ENCODE measurements around the gene RNF169.
"Not testable (repeated sequence)": the region's sequence is repeated elsewhere in the genome, so short reads cannot be mapped to it uniquely, and the experiment has no call there.

The RNF169 gene

DNA sequence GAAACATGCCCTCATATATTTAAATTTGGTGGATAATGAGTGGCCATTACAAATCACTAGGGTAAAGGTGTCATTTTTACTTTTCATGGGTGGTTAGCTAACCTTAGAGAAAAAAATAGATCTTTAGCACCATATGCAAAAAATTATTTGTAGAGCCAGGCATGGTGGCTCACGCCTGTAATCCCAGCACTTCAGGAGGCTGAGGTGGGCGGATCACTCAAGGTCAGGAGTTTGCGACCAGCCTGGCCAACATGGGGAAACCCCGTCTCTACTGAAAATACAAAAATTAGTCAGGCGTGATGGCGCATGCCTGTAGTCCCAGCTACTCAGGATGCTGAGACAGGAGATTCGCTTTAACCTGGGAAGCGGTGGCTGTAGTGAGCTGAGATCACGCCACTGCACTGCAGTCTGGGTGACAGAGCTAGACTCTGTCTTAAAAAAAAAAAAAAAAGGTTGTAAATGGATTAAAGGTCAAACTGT lies 19.6 kb downstream of the RNF169 start:
- DNase-seq (ENCODE audit: low read depth in 2 of 2), result not testable (repeated sequence)

DNA sequence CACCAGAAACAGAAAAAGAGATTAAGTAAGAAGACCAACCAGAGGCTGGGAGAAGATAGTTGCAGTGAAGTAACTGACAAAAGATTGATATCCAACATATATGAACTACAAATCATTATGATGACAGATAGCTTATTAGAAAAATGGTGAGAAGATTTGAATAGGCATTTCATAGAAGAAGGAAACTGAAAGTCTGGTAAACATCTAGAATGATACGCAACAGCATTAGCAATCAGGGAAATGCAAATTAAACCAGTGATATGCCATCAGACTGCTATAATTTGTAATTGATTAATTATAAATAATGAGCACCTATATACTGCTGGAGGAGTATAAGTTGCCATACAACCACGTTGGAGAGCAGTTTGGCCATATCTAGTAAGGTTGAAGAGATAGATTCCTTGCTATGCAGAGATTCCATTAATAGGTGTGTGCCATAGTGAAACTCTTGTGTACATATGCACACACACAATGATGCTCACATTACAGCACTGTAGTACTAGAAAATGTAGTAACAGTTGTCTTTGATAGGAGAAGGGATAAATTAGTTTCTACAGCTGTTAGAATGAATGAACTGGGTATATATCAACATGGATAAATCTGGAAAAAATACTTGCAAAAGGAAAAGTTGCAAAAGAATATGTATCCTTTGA lies 20.5 kb downstream of the RNF169 start:
- no peak for DNase-seq (ENCODE audit: low read depth in 2 of 2)

DNA sequence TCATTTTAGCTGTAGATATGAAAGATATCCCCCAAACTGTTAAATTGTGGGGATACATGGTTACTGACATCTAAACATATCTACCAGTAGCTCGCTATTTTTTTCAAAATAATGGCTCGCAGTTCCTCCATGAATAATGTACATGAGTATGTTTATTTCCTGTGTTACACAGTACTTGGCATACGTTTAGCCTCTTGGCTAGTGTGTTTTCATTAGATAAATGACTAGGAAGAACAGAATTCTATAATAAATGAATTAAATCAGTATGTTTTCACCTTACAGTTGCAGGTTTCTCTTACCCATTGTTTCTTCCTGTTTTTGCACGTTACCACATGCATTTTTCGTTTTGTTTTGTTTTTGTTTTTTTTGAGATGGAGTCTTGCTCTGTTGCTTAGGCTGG lies 21.8 kb downstream of the RNF169 start:
- DNase-seq (ENCODE audit: low read depth in 2 of 2), result no peak

DNA sequence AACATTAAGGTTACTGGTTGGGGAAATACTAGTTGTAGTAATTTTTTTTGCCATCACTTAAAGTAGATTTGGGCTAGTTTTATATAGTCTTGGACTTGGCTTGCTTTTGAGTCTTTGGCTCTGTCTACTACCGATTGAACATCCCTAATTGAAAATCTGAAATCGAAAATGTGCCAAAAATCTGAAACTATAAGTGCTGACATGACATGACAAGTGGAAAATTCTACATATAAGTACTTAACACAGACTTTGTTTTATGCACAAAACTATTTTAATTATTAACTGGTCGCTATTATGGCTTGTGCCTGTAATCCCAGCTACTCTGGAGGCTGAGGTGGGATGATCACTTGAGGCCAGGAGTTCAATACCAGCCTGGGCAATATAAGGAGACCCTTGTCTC lies 22.5 kb downstream of the RNF169 start:
- no peak for DNase-seq (ENCODE audit: low read depth in 2 of 2)

DNA sequence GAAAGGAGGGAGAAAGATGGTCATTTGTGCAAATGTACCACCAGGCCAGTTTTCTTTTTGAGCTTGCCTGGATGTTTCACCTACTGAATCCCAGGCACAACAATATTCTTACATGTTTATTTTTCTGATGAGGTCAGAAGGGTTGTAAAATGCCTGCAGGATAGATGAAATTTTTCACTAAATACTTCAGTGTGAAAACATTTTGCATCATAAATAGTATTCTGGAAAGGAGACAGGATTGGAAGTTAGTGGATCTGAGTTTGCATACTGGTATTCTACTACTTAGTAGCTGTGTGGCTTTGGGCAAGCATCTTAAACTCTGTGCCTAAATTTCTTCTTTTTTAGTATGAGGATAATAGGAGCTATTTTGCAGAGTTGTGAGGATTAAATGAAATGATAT lies 24.8 kb downstream of the RNF169 start:
- DNase-seq (ENCODE audit: low read depth in 2 of 2), result no peak

DNA sequence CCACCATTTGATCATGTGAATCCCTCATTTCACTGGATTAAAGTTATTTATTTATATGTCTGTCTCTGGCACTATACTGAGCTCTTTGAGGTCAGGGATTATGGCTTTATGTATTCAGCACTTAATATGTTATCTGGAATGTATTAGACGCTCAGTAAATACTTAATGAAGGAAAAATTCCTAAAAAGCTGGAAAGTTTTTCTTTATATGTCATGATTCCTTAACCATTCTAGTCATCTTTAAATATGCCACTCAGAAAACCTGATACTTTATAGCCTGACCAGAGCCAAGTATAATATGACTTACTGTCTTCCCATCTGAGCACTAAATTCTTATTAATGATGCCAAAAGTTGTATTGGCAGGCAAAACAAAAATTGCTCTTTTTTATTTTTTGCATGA lies 27.1 kb downstream of the RNF169 start:
- no peak for DNase-seq (ENCODE audit: low read depth in 2 of 2)

DNA sequence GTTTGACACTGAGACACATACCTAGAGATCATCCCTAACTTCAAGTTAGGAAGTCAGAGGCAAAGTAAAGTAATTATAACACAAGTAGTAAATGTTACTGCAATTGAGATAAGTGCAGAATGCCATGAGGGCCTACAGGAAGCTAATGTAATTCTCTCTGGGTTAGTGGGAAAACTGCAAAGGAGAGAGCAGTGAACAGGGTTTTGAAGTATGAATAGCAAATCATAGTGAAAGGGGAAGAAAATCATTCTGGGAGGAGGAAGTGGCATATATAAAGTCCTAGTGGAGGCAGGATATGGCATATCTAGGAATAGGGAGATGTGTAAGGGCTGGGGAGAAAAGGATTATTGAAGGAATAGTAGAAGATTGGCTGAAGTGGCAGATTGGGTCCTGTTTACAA lies 27.9 kb downstream of the RNF169 start:
- no peak for DNase-seq (ENCODE audit: low read depth in 2 of 2)

DNA sequence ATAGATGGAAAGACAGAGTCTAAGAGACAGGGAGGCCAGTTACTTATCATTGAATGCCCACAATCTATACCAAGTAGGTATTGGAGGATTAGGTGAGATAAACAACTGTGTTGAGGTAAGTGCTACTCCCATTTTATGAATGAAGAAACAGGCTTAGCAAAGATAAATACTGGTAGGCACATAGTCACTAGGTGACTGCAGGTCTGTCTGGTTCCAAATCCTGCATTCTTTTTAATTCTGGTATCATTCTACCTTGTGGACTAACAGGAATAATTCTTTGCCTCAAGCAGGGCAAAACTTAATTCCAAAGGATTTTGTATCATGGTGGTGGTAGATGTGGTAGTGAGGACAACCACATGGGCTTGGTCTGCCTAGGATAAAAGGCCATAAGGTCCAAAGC lies 28.4 kb downstream of the RNF169 start:
- no peak for DNase-seq (ENCODE audit: low read depth in 2 of 2)

DNA sequence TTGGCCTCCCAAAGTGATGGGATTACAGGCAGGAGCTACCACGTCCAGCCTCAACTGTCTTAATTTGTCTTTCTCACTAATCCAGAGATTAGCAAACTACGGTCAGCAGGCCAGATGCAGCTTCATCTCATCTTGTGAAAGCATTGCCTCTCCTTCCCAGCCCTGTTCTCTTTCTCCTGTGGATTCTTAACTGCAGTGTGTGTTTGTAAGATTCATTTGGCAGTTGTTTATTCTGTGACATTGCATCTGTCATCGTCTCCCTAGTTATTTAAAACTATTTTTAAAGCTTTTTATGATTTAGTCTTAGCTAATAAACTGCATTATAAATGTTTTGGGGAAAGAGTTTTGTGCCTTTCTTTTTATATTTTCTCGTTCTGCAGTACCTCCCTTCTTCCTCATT lies 29.2 kb downstream of the RNF169 start:
- no peak for DNase-seq (ENCODE audit: low read depth in 2 of 2)

DNA sequence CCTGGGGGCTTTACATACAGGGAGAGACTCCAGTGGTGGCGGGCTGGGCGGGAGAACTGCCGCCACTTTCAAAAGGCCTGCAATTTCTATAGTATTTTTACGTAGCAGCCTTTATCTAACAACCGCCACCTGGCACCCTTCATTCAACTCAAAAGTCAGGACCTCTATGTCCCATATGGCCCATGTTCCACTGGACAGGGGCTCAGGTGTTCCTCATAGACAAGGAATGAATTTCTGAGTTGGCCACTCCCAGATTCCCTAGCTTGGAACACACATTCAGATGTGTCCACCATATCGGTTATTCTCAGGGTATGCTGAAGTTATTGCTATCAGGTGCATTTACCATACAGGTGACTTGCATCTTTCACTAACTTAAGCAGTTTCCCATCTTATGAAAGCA lies 29.9 kb downstream of the RNF169 start:
- no peak for DNase-seq (ENCODE audit: low read depth in 2 of 2)

DNA sequence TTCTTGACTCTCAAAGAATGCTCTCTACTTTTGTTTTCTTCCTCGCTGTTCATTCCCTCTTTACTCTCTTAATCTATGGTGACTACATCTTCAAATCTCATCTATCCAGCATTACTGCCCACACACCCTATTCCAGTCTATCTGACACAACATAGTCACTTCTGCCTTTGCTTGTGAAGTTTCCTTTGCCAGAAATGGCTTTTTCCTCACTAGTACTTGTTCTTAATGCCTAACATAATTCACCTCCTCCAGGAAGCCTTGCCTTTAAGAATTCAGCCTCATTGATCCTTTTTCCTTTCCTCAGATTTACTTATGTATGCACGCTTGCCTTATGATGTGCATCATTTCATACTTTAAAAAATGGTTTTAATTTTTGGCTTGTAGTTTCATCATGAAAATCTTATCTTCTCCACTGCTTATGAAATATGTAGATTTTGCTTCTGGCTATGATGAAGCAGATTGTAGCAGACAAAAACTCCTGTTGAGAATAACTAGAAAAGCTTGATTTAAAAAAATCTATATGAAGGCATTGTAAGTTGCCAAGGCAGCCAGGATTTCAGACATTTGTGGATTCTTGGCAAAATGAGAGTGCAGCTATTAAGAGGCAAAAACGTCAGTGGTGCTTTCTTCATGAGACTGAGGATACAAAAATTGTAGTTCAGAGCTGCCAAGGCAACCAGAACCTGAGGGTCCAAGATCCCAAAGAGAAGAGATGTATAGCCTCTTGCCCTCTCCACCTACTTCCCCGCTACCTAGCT lies 31.8 kb downstream of the RNF169 start:
- DNase-seq (ENCODE audit: low read depth in 2 of 2), result no peak

DNA sequence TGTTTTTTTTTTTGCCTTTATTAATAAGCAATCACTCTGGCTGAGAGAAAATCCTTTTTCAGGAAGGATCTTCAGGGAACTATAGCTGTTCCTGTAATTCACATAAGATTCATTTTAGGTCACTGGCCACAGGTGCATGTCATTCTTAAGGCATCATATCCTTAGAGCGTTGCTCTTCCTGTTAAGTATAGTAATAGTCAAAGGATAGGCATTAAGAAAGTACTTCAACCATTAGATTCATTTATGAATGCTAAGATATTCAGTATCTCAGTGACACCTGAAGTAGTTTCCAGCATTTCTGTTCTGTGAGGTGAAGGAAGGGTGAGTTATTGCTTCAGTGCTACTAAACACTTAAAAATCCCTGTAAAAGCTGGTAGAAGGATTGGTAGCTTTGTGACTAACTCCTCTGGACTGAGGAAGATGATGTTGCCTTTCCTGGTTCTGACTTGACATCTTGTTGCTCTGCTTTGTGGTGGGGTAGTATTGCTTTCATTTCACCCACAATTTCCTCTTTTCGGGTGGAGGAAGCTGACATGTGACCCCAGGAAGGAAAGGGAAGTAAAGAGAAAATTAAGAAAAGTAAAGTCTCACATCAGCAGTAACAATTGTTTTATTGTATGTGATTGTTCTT lies 34.7 kb downstream of the RNF169 start:
- no peak for DNase-seq (ENCODE audit: low read depth in 2 of 2)

DNA sequence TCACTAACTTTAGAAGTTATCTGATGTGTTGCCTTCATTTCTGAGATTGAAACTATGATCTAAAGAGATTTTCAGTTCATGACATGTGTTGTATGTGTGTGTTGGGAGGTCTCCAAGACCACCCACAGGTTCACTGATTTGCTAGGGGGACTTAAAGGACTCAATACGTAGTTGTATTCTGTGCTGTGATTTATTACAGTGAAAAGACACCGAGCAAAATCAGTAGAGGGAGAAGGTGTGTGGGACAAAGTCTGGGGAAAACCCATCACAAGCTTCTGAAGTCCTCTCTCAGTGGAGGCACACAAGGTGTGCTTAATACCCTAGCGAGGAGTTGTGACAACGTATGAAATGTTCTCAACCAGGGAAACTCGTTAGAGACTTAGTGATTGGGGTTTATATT lies 35.6 kb downstream of the RNF169 start:
- DNase-seq (ENCODE audit: low read depth in 2 of 2), result no peak

DNA sequence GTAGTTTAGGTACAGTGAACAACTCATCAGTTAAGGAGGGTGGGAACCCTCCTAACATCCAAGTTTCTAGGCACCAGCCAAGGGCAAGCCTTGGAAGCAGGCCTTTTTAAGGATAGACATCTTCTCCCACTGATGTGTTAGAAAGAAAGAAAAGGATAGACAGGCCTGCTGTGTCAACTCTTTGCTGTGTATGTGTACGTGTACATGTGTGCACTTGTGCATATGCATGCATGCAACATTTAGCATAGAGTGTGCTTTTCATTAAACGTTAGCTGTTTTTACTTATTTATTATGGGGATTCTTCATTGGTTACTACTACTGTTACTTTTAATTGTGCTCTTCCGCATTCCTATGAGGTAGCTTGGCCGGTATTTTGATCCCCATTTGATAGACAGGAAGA lies 36.1 kb downstream of the RNF169 start:
- no peak for DNase-seq (ENCODE audit: low read depth in 2 of 2)

DNA sequence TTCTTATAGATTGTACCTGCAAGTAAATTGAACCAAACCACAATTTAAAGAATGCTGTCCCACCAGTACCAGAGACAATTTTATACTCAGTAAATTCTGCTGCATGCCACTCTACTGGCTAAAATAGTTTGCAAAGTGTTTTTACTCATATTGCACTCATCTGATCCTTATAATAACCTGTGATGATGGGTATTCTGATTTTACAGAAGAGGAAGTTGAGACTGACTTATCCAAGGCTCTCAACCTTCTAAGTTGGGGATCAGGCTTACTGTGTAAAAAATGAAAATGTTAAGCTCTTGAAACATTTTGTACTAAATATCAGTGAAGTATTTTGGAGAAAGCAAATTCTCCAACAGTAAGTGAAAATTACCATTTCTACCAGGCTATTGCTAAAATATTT lies 37.9 kb downstream of the RNF169 start:
- DNase-seq (ENCODE audit: low read depth in 2 of 2), result no peak

DNA sequence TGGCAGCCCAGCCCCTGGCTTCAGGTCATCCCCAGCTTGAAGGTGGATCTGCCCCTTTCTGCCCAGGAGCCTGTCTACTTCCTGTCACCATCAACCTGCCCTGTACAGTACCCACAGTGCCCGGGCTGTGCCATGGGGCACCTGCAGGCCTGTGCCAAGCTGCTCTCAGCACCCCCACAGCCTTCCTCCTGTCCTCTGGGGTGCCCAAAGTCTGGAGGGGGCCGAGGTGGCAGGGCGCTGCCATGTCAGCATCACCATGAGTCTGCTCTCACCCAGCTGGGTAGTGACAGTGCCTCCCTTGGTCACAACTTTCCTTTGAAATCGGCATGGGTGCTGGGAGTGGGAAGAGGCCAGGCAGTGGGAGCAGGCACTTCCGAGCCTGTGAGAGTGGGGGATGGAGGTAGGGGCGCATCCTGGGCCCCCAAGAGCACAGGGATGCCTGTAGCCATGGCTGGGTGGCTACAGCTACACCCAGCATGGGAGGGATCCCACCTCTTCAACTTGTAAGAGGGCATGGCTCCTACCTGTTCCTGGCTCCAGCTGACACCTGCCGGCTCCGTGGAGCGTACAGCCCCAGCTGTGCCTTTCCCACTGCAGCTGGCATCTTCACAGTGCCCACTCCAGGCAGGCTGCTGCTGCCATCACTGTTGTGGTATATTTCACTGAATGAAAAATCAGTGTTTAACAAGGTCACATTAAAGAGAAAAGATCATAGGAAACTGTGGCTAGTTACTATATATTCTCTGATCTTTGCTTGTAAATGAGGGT lies 42.9 kb downstream of the RNF169 start:
- no peak for DNase-seq (ENCODE audit: low read depth in 2 of 2)

DNA sequence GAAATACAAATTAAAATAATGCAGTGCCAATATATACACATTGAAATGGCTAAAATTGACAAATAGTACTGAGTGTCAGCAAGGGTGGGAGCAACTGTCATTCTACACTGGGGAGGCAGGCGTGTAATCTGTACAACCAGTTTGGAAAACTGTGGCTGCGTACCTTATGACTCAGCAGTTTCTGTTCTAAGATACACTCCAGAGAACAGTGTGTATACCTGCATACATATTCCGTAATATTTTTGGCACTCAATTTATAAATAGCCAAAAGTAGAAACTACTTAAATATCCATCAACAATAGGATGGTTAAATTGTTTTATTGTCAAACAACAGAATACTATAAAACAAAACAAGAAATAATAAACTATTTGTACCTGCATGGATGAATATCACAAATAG lies 57.6 kb downstream of the RNF169 start:
- no peak for DNase-seq (ENCODE audit: low read depth in 2 of 2)

DNA sequence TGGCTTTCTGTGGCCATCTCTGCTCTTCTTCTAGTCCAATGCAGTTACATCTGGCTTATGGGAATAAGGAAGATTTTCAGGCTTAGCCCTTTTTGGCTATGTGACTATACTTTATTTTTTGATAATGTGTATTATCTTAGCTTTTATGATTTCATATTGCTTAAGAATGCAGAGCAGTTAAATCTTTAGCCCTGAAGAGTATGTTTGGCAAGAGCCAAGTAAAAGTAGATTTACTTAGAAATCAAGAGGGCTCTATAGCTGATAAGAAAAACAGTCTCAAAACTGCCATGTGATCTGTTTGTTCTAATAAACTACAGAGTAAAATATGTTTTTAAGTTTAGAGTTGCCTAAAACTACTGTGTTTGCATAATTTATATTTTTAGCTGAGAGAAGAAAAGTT lies 61.2 kb downstream of the RNF169 start:
- no peak for DNase-seq (ENCODE audit: low read depth in 2 of 2)

DNA sequence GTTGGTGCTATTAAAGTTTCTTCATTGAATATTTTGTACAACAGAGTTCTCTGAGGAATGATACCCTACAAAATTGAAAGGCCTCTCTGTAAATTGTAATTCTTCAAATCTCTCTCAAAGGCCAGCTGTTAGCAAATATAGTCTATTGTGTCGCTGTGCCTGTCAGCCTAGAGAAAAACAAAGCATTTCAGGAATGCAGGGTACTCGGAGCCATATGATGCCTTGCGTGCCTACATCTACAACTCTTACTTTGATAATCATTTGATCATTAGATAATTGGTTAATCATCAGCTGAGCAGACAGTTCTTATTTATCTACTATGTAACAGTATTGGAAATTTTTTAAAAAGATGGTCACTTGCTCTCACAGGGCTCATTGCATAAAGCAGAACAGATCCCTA lies 67.3 kb downstream of the RNF169 start:
- no peak for DNase-seq (ENCODE audit: low read depth in 2 of 2)

DNA sequence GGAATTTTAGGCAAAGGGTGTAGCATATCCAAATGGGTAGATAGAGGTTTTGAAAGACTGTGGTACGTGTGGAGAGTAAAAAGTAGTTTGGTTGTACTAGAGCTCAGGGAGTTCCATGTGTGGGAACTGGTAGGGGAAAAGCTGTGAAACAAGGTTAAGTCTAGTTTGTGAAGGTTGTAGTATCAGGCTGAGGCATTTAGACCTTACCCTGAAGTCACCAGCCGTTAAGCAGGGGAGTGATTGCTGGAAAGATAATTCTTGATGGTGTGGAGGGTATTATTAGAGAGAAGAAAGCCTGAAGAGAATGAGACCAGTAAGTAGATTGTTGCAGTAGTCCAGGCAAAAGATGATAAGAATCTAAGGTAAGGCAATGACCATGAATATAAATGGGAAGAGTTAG lies 68.0 kb downstream of the RNF169 start:
- no peak for DNase-seq (ENCODE audit: low read depth in 2 of 2)

DNA sequence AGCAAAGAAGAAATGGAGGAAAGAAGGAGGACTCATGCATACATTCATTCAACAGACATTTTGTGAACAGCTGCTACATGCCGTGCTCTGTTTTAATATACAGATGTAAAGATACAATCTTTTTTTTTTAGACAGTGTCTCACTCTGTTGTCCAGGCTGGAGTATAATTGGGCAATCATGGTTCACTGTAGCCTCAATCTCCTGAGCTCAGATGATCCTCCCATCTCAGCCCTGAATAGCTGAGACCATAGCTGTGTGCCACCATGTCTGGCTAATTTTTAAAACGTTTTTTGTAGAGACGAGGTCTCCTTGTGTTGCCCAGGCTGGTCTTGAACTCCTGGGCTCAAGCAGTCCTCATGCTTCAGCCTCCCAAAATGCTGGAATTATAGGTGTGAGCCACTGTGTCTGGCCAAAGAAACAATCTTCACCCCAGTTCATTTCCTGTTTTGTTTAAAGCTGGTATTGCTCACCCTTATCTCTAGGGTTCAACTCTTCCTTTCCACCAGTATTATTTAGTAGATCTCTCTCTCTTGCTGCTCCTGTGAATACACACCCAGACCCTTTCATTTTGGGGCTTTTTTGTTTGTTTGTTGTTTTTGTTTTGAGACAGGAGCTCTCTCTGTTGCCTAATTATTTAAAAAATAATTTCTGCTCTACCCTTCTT lies 69.8 kb downstream of the RNF169 start:
- no peak for DNase-seq (ENCODE audit: low read depth in 2 of 2)

DNA sequence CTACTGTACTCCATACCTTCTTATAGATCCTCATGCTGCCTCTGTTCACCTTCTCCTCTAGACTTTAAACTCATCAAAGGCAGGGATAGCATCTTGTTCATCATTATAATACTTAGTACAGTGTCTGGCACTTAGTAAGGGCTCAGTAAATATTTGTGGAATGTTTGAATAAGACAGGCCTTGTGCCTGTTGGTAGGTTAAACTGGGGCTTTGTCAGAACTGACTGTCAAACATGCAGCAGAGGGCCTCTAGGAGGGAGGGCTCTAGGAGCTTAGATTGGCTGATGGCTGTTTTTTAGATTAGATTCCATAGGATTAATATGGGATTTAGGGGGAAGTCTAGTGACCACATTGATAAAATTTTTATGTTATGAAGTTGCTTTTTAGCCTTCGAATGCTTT lies 70.8 kb downstream of the RNF169 start:
- no peak for DNase-seq (ENCODE audit: low read depth in 2 of 2)
